H9 (cell line): ENCODE data around the gene SEMA3G. TPM values are rescaled to one million over a fixed set of nuclear protein-coding genes. Genes with fewer than 3 reads are reported as not detected.

ENCODE experiments used
- DNase-seq: peaks from one replicate; pipeline ENCODE4 v3.0.0-alpha.2; 2017
- H2AFZ ChIP-seq: one replicate; pipeline ENCODE4 v1.6.1; 2013; ENCODE audit warnings: mild to moderate bottlenecking, low read length, control low read depth, moderate library complexity
- H2AK5ac ChIP-seq: 2 replicates; pipeline ENCODE4 v1.6.1; 2013; ENCODE audit warnings: low read length, control low read depth, mixed read lengths; ENCODE audit not compliant: insufficient read length
- H2BK120ac ChIP-seq: one replicate; pipeline ENCODE4 v1.6.1; 2013; ENCODE audit warnings: low read depth, mild to moderate bottlenecking, low read length, control low read depth, inconsistent platforms; ENCODE audit not compliant: poor library complexity, severe bottlenecking
- H2BK12ac ChIP-seq: 2 replicates; pipeline ENCODE4 v1.6.1; 2013; ENCODE audit warnings: low read length, control low read depth, mixed read lengths, low read depth; ENCODE audit not compliant: insufficient read length
- H2BK15ac ChIP-seq: 2 replicates; pipeline ENCODE4 v1.6.1; 2013; ENCODE audit warnings: low read depth, low read length, control low read depth
- H2BK20ac ChIP-seq: one replicate; pipeline ENCODE4 v1.6.1; 2013; ENCODE audit warnings: low read depth, mild to moderate bottlenecking, low read length, control low read depth, inconsistent platforms; ENCODE audit not compliant: poor library complexity, severe bottlenecking
- H2BK5ac ChIP-seq: 2 replicates; pipeline ENCODE4 v1.6.1; 2013; ENCODE audit warnings: low read length, control low read depth, mixed read lengths; ENCODE audit not compliant: insufficient read length
- H3K14ac ChIP-seq: 2 replicates; pipeline ENCODE4 v1.6.1; 2013; ENCODE audit warnings: low read length, control low read depth; ENCODE audit not compliant: insufficient read depth
- H3K18ac ChIP-seq: 2 replicates; pipeline ENCODE4 v1.6.1; 2013; ENCODE audit warnings: low read depth, mild to moderate bottlenecking, mixed read lengths, low read length, control low read depth; ENCODE audit not compliant: insufficient read length
- H3K23ac ChIP-seq: 2 replicates; pipeline ENCODE4 v1.6.1; 2013; ENCODE audit warnings: low read length, control low read depth, mixed read lengths, low read depth; ENCODE audit not compliant: insufficient read length
- H3K23me2 ChIP-seq: 2 replicates; pipeline ENCODE4 v1.6.1; 2013; ENCODE audit warnings: low read depth, mild to moderate bottlenecking, mixed read lengths, low read length, control low read depth; ENCODE audit not compliant: insufficient read length, poor library complexity, severe bottlenecking
- H3K27ac ChIP-seq: 2 replicates; pipeline ENCODE4 v1.5.1; 2013; ENCODE audit warnings: low read length, control low read depth, mixed read lengths, low read depth; ENCODE audit not compliant: insufficient read length
- H3K27me3 ChIP-seq: 2 replicates; pipeline ENCODE4 v1.6.1; 2013; ENCODE audit warnings: low read length, control low read depth, inconsistent platforms; ENCODE audit not compliant: insufficient read depth
- H3K4ac ChIP-seq: 2 replicates; pipeline ENCODE4 v1.6.1; 2013; ENCODE audit warnings: low read depth, mild to moderate bottlenecking, control low read depth, inconsistent platforms, low read length, moderate library complexity
- H3K4me1 ChIP-seq: 2 replicates; pipeline ENCODE4 v1.6.1; 2013; ENCODE audit warnings: low read length, control low read depth, inconsistent platforms; ENCODE audit not compliant: insufficient read depth
- H3K4me2 ChIP-seq: 2 replicates; pipeline ENCODE4 v1.6.1; 2013; ENCODE audit warnings: low read length, control low read depth, mixed read lengths; ENCODE audit not compliant: insufficient read length, insufficient read depth
- H3K56ac ChIP-seq: 2 replicates; pipeline ENCODE4 v1.6.1; 2013; ENCODE audit warnings: low read depth, mild to moderate bottlenecking, mixed read lengths, low read length, control low read depth; ENCODE audit not compliant: insufficient read length
- H3K79me1 ChIP-seq: 2 replicates; pipeline ENCODE4 v1.6.1; 2013; ENCODE audit warnings: low read depth, mild to moderate bottlenecking, moderate library complexity, low read length, control low read depth, inconsistent platforms; ENCODE audit not compliant: insufficient read depth, poor library complexity, severe bottlenecking
- H3K79me2 ChIP-seq: 2 replicates; pipeline ENCODE4 v1.6.1; 2013; ENCODE audit warnings: low read length, control low read depth, inconsistent platforms; ENCODE audit not compliant: insufficient read depth
- H3K9ac ChIP-seq: 2 replicates; pipeline ENCODE4 v1.6.1; 2013; ENCODE audit warnings: low read length, control low read depth, mixed read lengths; ENCODE audit not compliant: insufficient read length; ENCODE audit errors: extremely low read depth
- H3K9me3 ChIP-seq: one replicate; pipeline ENCODE4 v1.6.1; 2013; ENCODE audit warnings: low read depth, low read length, inconsistent platforms; ENCODE audit not compliant: control insufficient read depth
- H3T11ph ChIP-seq: one replicate; pipeline ENCODE4 v1.6.1; 2013; ENCODE audit warnings: mild to moderate bottlenecking, low read length, control low read depth, inconsistent platforms
- H4K20me1 ChIP-seq: one replicate; pipeline ENCODE4 v1.6.1; 2013; ENCODE audit not compliant: control insufficient read depth, insufficient read length, insufficient read depth
- H4K5ac ChIP-seq: 2 replicates; pipeline ENCODE4 v1.6.1; 2013; ENCODE audit warnings: low read depth, mild to moderate bottlenecking, mixed read lengths, low read length, control low read depth; ENCODE audit not compliant: insufficient read length
- H4K8ac ChIP-seq: replicated peaks from 2 replicates; pipeline ENCODE4 v1.6.1; 2013; ENCODE audit warnings: low read length, control low read depth, mixed read lengths, low read depth; ENCODE audit not compliant: insufficient read length
- H4K91ac ChIP-seq: 2 replicates; pipeline ENCODE4 v1.6.1; 2013; ENCODE audit warnings: low read depth, mild to moderate bottlenecking, moderate library complexity, mixed read lengths, low read length, control low read depth; ENCODE audit not compliant: insufficient read length
- H3K27ac Mint-ChIP-seq, 3 experiments: 2 replicates in 2 of 3; 3 replicates in 1 of 3; pipeline ENCODE4 v1.8.0; 2020 to 2021; ENCODE audit warnings: mixed read lengths in 3 of 3, mild to moderate bottlenecking in 1 of 3, moderate library complexity in 1 of 3
- H3K27me3 Mint-ChIP-seq: 2 replicates; pipeline ENCODE4 v1.8.0; 2021; ENCODE audit warnings: low read depth, mild to moderate bottlenecking, moderate library complexity, mixed read lengths
- H3K36me3 Mint-ChIP-seq, 3 experiments: 2 replicates in 2 of 3; 3 replicates in 1 of 3; pipeline ENCODE4 v1.8.0; 2020 to 2021; ENCODE audit warnings: low read depth in 3 of 3, mixed read lengths in 3 of 3; ENCODE audit not compliant: insufficient read depth in 1 of 3
- H3K4me1 Mint-ChIP-seq, 2 experiments: 2 replicates each; pipeline ENCODE4 v1.8.0; 2020; ENCODE audit warnings: mixed read lengths in 2 of 2
- H3K4me3 Mint-ChIP-seq, 2 experiments: 2 replicates in 1 of 2; 3 replicates in 1 of 2; pipeline ENCODE4 v1.8.0; 2020 to 2021; ENCODE audit warnings: mild to moderate bottlenecking in 2 of 2, mixed read lengths in 2 of 2, moderate library complexity in 1 of 2
- H3K9me3 Mint-ChIP-seq, 2 experiments: 2 replicates in 1 of 2; 3 replicates in 1 of 2; pipeline ENCODE4 v1.8.0; 2020; ENCODE audit warnings: mild to moderate bottlenecking in 2 of 2, mixed read lengths in 2 of 2, moderate library complexity in 1 of 2
- CTCF ChIP-seq: fragments of 200-600 bp; sonication (generic); conservative IDR thresholded peaks from 3 replicates; pipeline ENCODE4 v1.8.0; 2021; ENCODE audit warnings: antibody characterized with exemption, mild to moderate bottlenecking
- WGBS: extraction: QIAGEN DNeasy Blood & Tissue Kit; methylation state at CpG from one replicate; pipeline ENCODE4 v1.1.7; 2013; ENCODE audit warnings: missing lambda C conversion rate, low lambda C conversion rate, mixed read lengths; ENCODE audit not compliant: insufficient read length; ENCODE audit errors: extremely low coverage; 5-methylcytosine and 5-hydroxymethylcytosine counted together
- total RNA-seq: library from RNA; stranded (reverse); gene quantifications from 2 replicates; pipeline ENCODE4 v1.2.1, GENCODE V29; 2021

SEMA3G gene
- total RNA-seq, 1 experiment from 2014 or later: 2.4 TPM

GRCh38 chr3:52477076-52477795 is 32.3 kb upstream of the SEMA3G start:
- H3K27me3 ChIP-seq: no peaks in the 10 kb centered on the region
- H3K9ac ChIP-seq: no peak overlapping the region
- H3K14ac ChIP-seq: no peak overlapping the region
- no peak overlapping the region for H4K91ac ChIP-seq
- no peak overlapping the region for H2AK5ac ChIP-seq
- H2BK12ac ChIP-seq: no peak overlapping the region
- Mint-ChIP-seq H3K36me3 (peaks cover 60 to 97% (median 97%) of the 10 kb centered on the region in 3 experiments), H3K9me3 (no peaks in the 10 kb centered on the region), H3K4me1 (no peaks in the 10 kb centered on the region; a peak in 2 of 4 replicates), H3K27ac (no peak overlapping the region; a peak in 1 of 7 replicates), H3K27me3 (no peaks in the 10 kb centered on the region), H3K4me3 (no peak overlapping the region)
- no CpG with 5 or more reads among the region's 16 CpGs for WGBS
- H3K27ac ChIP-seq: no peak overlapping the region
- H2BK15ac ChIP-seq: no peak overlapping the region
- no peak overlapping the region for H2AFZ ChIP-seq
- TF ChIP-seq CTCF: no peak
- H3K4me2 ChIP-seq: no peak overlapping the region
- H3K23ac ChIP-seq: no peak overlapping the region
- H3K79me2 ChIP-seq: no peaks in the 10 kb centered on the region
- H4K8ac ChIP-seq: no peak overlapping the region
- no peak overlapping the region for H2BK5ac ChIP-seq
- no peaks in the 10 kb centered on the region for H3K23me2 ChIP-seq
- no peak overlapping the region for H2BK120ac ChIP-seq
- no peaks in the 10 kb centered on the region for H3K79me1 ChIP-seq
- no peaks in the 10 kb centered on the region for H3K4me1 ChIP-seq
- H3T11ph ChIP-seq: no peak overlapping the region
- no peaks in the 10 kb centered on the region for H4K20me1 ChIP-seq
- no peak for DNase-seq
- H3K18ac ChIP-seq: no peak overlapping the region
- H4K5ac ChIP-seq: no peak overlapping the region
- H3K56ac ChIP-seq: no peak overlapping the region
- H3K4ac ChIP-seq: no peak overlapping the region
- no peak overlapping the region for H2BK20ac ChIP-seq
- H3K9me3 ChIP-seq: no peaks in the 10 kb centered on the region
